Right cardiac atrium (tissue), 5 donors: Measurements from ENCODE around the gene CLEC9A. TPM values are rescaled to one million over a fixed set of nuclear protein-coding genes. Genes with fewer than 3 reads are reported as not detected.
A peak's percentile ranks its signal among the peaks of the same experiment; 100 is the strongest.

Source experiments
- ATAC-seq, 2 donors: fragments of 200-7000 bp; cut with Tn5 transposase; one replicate each; pipeline versions ENCODE4 v1.8.0 to v1.9.1; 2020; ENCODE audit warnings: moderate library complexity in 2 of 2, mild to moderate bottlenecking in 1 of 2
- DNase-seq, 3 donors: peaks; one replicate each; pipeline ENCODE4 v3.0.0-alpha.2; 2020
- H3K27ac ChIP-seq: one replicate; pipeline ENCODE4 v1.5.1; 2013; ENCODE audit warnings: mild to moderate bottlenecking, low read length, control low read depth, moderate library complexity
- H3K27me3 ChIP-seq: one replicate; pipeline ENCODE4 v1.6.1; 2013; ENCODE audit not compliant: control insufficient read depth, insufficient read depth
- H3K4me1 ChIP-seq: one replicate; pipeline ENCODE4 v1.6.1; 2013; ENCODE audit warnings: low read length; ENCODE audit not compliant: control insufficient read depth, insufficient read depth
- H3K4me3 ChIP-seq: one replicate; pipeline ENCODE4 v1.5.1; 2013; ENCODE audit warnings: low read length, control low read depth
- H3K9me3 ChIP-seq: one replicate; pipeline ENCODE4 v1.6.1; 2013; ENCODE audit warnings: low read length; ENCODE audit not compliant: control insufficient read depth
- WGBS: extraction: QIAGEN DNeasy Blood & Tissue Kit; methylation state at CpG from one replicate; pipeline ENCODE4 v1.1.7; 2013; 5-methylcytosine and 5-hydroxymethylcytosine counted together
- intact Hi-C, 4 donors: fragments of 100-400 bp; cut with DNase I; formaldehyde crosslinking; loops; one replicate each; pipeline versions ENCODE4 v1.11.0 to v1.14.0; 2022 to 2023
- polyA plus RNA-seq: library from polyadenylated mRNA; stranded (reverse); fragments of 200-250 nt; gene quantifications from one replicate; pipeline ENCODE4 v1.2.3, GENCODE V29; 2013
- total RNA-seq, 4 donors: library from RNA; stranded (reverse); fragmentation: NEBNext Ultra II Directional; extraction: Animal tissue kit (Norgen Biotek cat#: 25700); gene quantifications; one replicate each; pipeline ENCODE4 v1.2.1, GENCODE V29; 2021
- donor health status: healthy with polysubstance abuse.
- donor health status: DM: no; HTN: yes; CAD: no.
- donor health status: DM: no; HTN: no; CAD: no.
- donor health status: DM: no; HTN: yes; CAD: no; lungs with severe emphysema.
- donor health status: DM: yes; HTN: yes; CAD: no.

Gene CLEC9A
- total and polyA plus RNA-seq, 5 donors: 0.26 TPM; not detected in 4

- no peak for ATAC-seq
- Histone ChIP-seq H3K27ac (no peak overlapping the region), H3K4me1 (peaks cover 2% of the 10 kb centered on the region), H3K27me3 (no peaks in the 10 kb centered on the region), H3K9me3 (peaks cover 2% of the 10 kb centered on the region), H3K4me3 (no peak overlapping the region)
- intact Hi-C loops: no loop called here
- no peak for DNase-seq
These were observed 57.5 kb downstream of the CLEC9A start for GRCh38 chr12:10088031-10088430.

GRCh38 chr12:10088955-10089900 lies 58.7 kb downstream of the CLEC9A start:
- ATAC-seq (no peak), DNase-seq (no peak)
- no peak overlapping the region for H3K27ac ChIP-seq
- H3K27me3 ChIP-seq: no peaks in the 10 kb centered on the region
- WGBS: 45% methylated on average over 8 of the region's 8 CpGs
- no peak overlapping the region for H3K4me3 ChIP-seq
- H3K9me3 ChIP-seq: no peaks in the 10 kb centered on the region
- intact Hi-C loops: no loop called here
- H3K4me1 ChIP-seq: peaks cover 2% of the 10 kb centered on the region

- DNase-seq: no peak
- H3K4me1 ChIP-seq: peaks cover under 1% of the 10 kb centered on the region
- ATAC-seq: peak in 1 of 2 donors; percentile 34
- WGBS: 65% methylated on average over 4 of the region's 4 CpGs
- no peak overlapping the region for H3K27ac ChIP-seq
- intact Hi-C loops: no loop called here
- H3K9me3 ChIP-seq: no peaks in the 10 kb centered on the region
- peak overlapping the region; percentile 15 for H3K4me3 ChIP-seq
- H3K27me3 ChIP-seq: no peaks in the 10 kb centered on the region
These were observed 64.3 kb downstream of the CLEC9A start for GRCh38 chr12:10094646-10095395.

GRCh38 chr12:10095971-10096370 lies 65.5 kb downstream of the CLEC9A start:
- Histone ChIP-seq H3K27me3 (no peaks in the 10 kb centered on the region), H3K9me3 (no peaks in the 10 kb centered on the region), H3K4me1 (peaks cover 3% of the 10 kb centered on the region), H3K27ac (no peak overlapping the region), H3K4me3 (peak overlapping the region; percentile 26)
- WGBS: 73% methylated on average over 3 of the region's 3 CpGs
- ATAC-seq (no peak), DNase-seq (no peak)
- intact Hi-C loops: no loop called here

GRCh38 chr12:10097521-10097920 lies 67.0 kb downstream of the CLEC9A start:
- H3K9me3 ChIP-seq: no peaks in the 10 kb centered on the region
- H3K4me3 ChIP-seq: peak overlapping the region; percentile 43
- H3K27ac ChIP-seq: no peak overlapping the region
- DNase-seq: no peak
- H3K4me1 ChIP-seq: peaks cover 6% of the 10 kb centered on the region
- ATAC-seq: peak; percentile 36 to 49
- 55% methylated on average over 3 of the region's 3 CpGs for WGBS
- H3K27me3 ChIP-seq: no peaks in the 10 kb centered on the region
- intact Hi-C loops: no loop called here

GRCh38 chr12:10098791-10099190 lies 68.3 kb downstream of the CLEC9A start, which contains the start of gene CLEC1A:
Gene CLEC1A (minus strand): TSS chr12:10098985. CDS start chr12:10098922, 63 bp downstream.
- Histone ChIP-seq H3K4me3 (peak within 1 kb of the TSS; percentile 12), H3K9me3 (no peaks in the 10 kb centered on the region), H3K27me3 (no peaks in the 10 kb centered on the region), H3K4me1 (peaks cover 6% of the 10 kb centered on the region), H3K27ac (peak within 1 kb of the TSS; percentile 37)
- ATAC-seq (peak; percentile 70 to 87), DNase-seq (peak; percentile 43 to 73 (median 61))
- intact Hi-C loops: no loop called here
- WGBS: 49% methylated on average over 10 of the region's 10 CpGs

GRCh38 chr12:10101042-10101579 lies 70.6 kb downstream of the CLEC9A start:
- Histone ChIP-seq H3K9me3 (no peaks in the 10 kb centered on the region), H3K4me1 (peaks cover 6% of the 10 kb centered on the region), H3K27ac (no peak overlapping the region), H3K27me3 (no peaks in the 10 kb centered on the region), H3K4me3 (no peak overlapping the region)
- intact Hi-C loops: no loop called here
- ATAC-seq: peak; percentile 75 to 84
- DNase-seq: peak; percentile 27 to 71 (median 63)
- WGBS: 23% methylated on average over 5 of the region's 5 CpGs

GRCh38 chr12:10101648-10102220 lies 71.3 kb downstream of the CLEC9A start:
- H3K27ac ChIP-seq: no peak overlapping the region
- H3K4me1 ChIP-seq: peaks cover 6% of the 10 kb centered on the region
- DNase-seq: no peak
- H3K4me3 ChIP-seq: no peak overlapping the region
- intact Hi-C loops: no loop called here
- H3K9me3 ChIP-seq: no peaks in the 10 kb centered on the region
- WGBS: 90% methylated on average over 1 of the region's 1 CpG
- peak in 1 of 2 donors; percentile 10 for ATAC-seq
- H3K27me3 ChIP-seq: no peaks in the 10 kb centered on the region

- no peaks in the 10 kb centered on the region for H3K9me3 ChIP-seq
- DNase-seq (no peak), ATAC-seq (no peak)
- intact Hi-C loops: no loop called here
- WGBS: 64% methylated on average over 2 of the region's 2 CpGs
- H3K4me3 ChIP-seq: no peak overlapping the region
- peaks cover 6% of the 10 kb centered on the region for H3K4me1 ChIP-seq
- no peak overlapping the region for H3K27ac ChIP-seq
- no peaks in the 10 kb centered on the region for H3K27me3 ChIP-seq
These were observed 71.8 kb downstream of the CLEC9A start for GRCh38 chr12:10102322-10102721.

- DNase-seq: no peak
- ATAC-seq: no peak
- Histone ChIP-seq H3K4me3 (no peak overlapping the region), H3K4me1 (no peaks in the 10 kb centered on the region), H3K27me3 (no peaks in the 10 kb centered on the region), H3K27ac (no peak overlapping the region), H3K9me3 (no peaks in the 10 kb centered on the region)
- WGBS: 95% methylated on average over 2 of the region's 2 CpGs
- intact Hi-C loops: no loop called here
These were observed 79.9 kb downstream of the CLEC9A start for GRCh38 chr12:10110256-10110844.
